H9 (cell line): ENCODE data around the gene PGM1. TPM values are rescaled to one million over a fixed set of nuclear protein-coding genes. Genes with fewer than 3 reads are reported as not detected.

Experiments
- DNase-seq: peaks from one replicate; pipeline ENCODE4 v3.0.0-alpha.2; 2017
- H2AFZ ChIP-seq: one replicate; pipeline ENCODE4 v1.6.1; 2013; ENCODE audit warnings: mild to moderate bottlenecking, low read length, control low read depth, moderate library complexity
- H2AK5ac ChIP-seq: 2 replicates; pipeline ENCODE4 v1.6.1; 2013; ENCODE audit warnings: low read length, control low read depth, mixed read lengths; ENCODE audit not compliant: insufficient read length
- H2BK120ac ChIP-seq: one replicate; pipeline ENCODE4 v1.6.1; 2013; ENCODE audit warnings: low read depth, mild to moderate bottlenecking, low read length, control low read depth, inconsistent platforms; ENCODE audit not compliant: poor library complexity, severe bottlenecking
- H2BK12ac ChIP-seq: 2 replicates; pipeline ENCODE4 v1.6.1; 2013; ENCODE audit warnings: low read length, control low read depth, mixed read lengths, low read depth; ENCODE audit not compliant: insufficient read length
- H2BK15ac ChIP-seq: 2 replicates; pipeline ENCODE4 v1.6.1; 2013; ENCODE audit warnings: low read depth, low read length, control low read depth
- H2BK20ac ChIP-seq: one replicate; pipeline ENCODE4 v1.6.1; 2013; ENCODE audit warnings: low read depth, mild to moderate bottlenecking, low read length, control low read depth, inconsistent platforms; ENCODE audit not compliant: poor library complexity, severe bottlenecking
- H2BK5ac ChIP-seq: 2 replicates; pipeline ENCODE4 v1.6.1; 2013; ENCODE audit warnings: low read length, control low read depth, mixed read lengths; ENCODE audit not compliant: insufficient read length
- H3K14ac ChIP-seq: 2 replicates; pipeline ENCODE4 v1.6.1; 2013; ENCODE audit warnings: low read length, control low read depth; ENCODE audit not compliant: insufficient read depth
- H3K18ac ChIP-seq: 2 replicates; pipeline ENCODE4 v1.6.1; 2013; ENCODE audit warnings: low read depth, mild to moderate bottlenecking, mixed read lengths, low read length, control low read depth; ENCODE audit not compliant: insufficient read length
- H3K23ac ChIP-seq: 2 replicates; pipeline ENCODE4 v1.6.1; 2013; ENCODE audit warnings: low read length, control low read depth, mixed read lengths, low read depth; ENCODE audit not compliant: insufficient read length
- H3K23me2 ChIP-seq: 2 replicates; pipeline ENCODE4 v1.6.1; 2013; ENCODE audit warnings: low read depth, mild to moderate bottlenecking, mixed read lengths, low read length, control low read depth; ENCODE audit not compliant: insufficient read length, poor library complexity, severe bottlenecking
- H3K27ac ChIP-seq: 2 replicates; pipeline ENCODE4 v1.5.1; 2013; ENCODE audit warnings: low read length, control low read depth, mixed read lengths, low read depth; ENCODE audit not compliant: insufficient read length
- H3K27me3 ChIP-seq: 2 replicates; pipeline ENCODE4 v1.6.1; 2013; ENCODE audit warnings: low read length, control low read depth, inconsistent platforms; ENCODE audit not compliant: insufficient read depth
- H3K4ac ChIP-seq: 2 replicates; pipeline ENCODE4 v1.6.1; 2013; ENCODE audit warnings: low read depth, mild to moderate bottlenecking, control low read depth, inconsistent platforms, low read length, moderate library complexity
- H3K4me1 ChIP-seq: 2 replicates; pipeline ENCODE4 v1.6.1; 2013; ENCODE audit warnings: low read length, control low read depth, inconsistent platforms; ENCODE audit not compliant: insufficient read depth
- H3K4me2 ChIP-seq: 2 replicates; pipeline ENCODE4 v1.6.1; 2013; ENCODE audit warnings: low read length, control low read depth, mixed read lengths; ENCODE audit not compliant: insufficient read length, insufficient read depth
- H3K56ac ChIP-seq: 2 replicates; pipeline ENCODE4 v1.6.1; 2013; ENCODE audit warnings: low read depth, mild to moderate bottlenecking, mixed read lengths, low read length, control low read depth; ENCODE audit not compliant: insufficient read length
- H3K79me1 ChIP-seq: 2 replicates; pipeline ENCODE4 v1.6.1; 2013; ENCODE audit warnings: low read depth, mild to moderate bottlenecking, moderate library complexity, low read length, control low read depth, inconsistent platforms; ENCODE audit not compliant: insufficient read depth, poor library complexity, severe bottlenecking
- H3K79me2 ChIP-seq: 2 replicates; pipeline ENCODE4 v1.6.1; 2013; ENCODE audit warnings: low read length, control low read depth, inconsistent platforms; ENCODE audit not compliant: insufficient read depth
- H3K9ac ChIP-seq: 2 replicates; pipeline ENCODE4 v1.6.1; 2013; ENCODE audit warnings: low read length, control low read depth, mixed read lengths; ENCODE audit not compliant: insufficient read length; ENCODE audit errors: extremely low read depth
- H3K9me3 ChIP-seq: one replicate; pipeline ENCODE4 v1.6.1; 2013; ENCODE audit warnings: low read depth, low read length, inconsistent platforms; ENCODE audit not compliant: control insufficient read depth
- H3T11ph ChIP-seq: one replicate; pipeline ENCODE4 v1.6.1; 2013; ENCODE audit warnings: mild to moderate bottlenecking, low read length, control low read depth, inconsistent platforms
- H4K20me1 ChIP-seq: one replicate; pipeline ENCODE4 v1.6.1; 2013; ENCODE audit not compliant: control insufficient read depth, insufficient read length, insufficient read depth
- H4K5ac ChIP-seq: 2 replicates; pipeline ENCODE4 v1.6.1; 2013; ENCODE audit warnings: low read depth, mild to moderate bottlenecking, mixed read lengths, low read length, control low read depth; ENCODE audit not compliant: insufficient read length
- H4K8ac ChIP-seq: replicated peaks from 2 replicates; pipeline ENCODE4 v1.6.1; 2013; ENCODE audit warnings: low read length, control low read depth, mixed read lengths, low read depth; ENCODE audit not compliant: insufficient read length
- H4K91ac ChIP-seq: 2 replicates; pipeline ENCODE4 v1.6.1; 2013; ENCODE audit warnings: low read depth, mild to moderate bottlenecking, moderate library complexity, mixed read lengths, low read length, control low read depth; ENCODE audit not compliant: insufficient read length
- H3K27ac Mint-ChIP-seq, 3 experiments: 2 replicates in 2 of 3; 3 replicates in 1 of 3; pipeline ENCODE4 v1.8.0; 2020 to 2021; ENCODE audit warnings: mixed read lengths in 3 of 3, mild to moderate bottlenecking in 1 of 3, moderate library complexity in 1 of 3
- H3K27me3 Mint-ChIP-seq: 2 replicates; pipeline ENCODE4 v1.8.0; 2021; ENCODE audit warnings: low read depth, mild to moderate bottlenecking, moderate library complexity, mixed read lengths
- H3K36me3 Mint-ChIP-seq, 3 experiments: 2 replicates in 2 of 3; 3 replicates in 1 of 3; pipeline ENCODE4 v1.8.0; 2020 to 2021; ENCODE audit warnings: low read depth in 3 of 3, mixed read lengths in 3 of 3; ENCODE audit not compliant: insufficient read depth in 1 of 3
- H3K4me1 Mint-ChIP-seq, 2 experiments: 2 replicates each; pipeline ENCODE4 v1.8.0; 2020; ENCODE audit warnings: mixed read lengths in 2 of 2
- H3K4me3 Mint-ChIP-seq, 2 experiments: 2 replicates in 1 of 2; 3 replicates in 1 of 2; pipeline ENCODE4 v1.8.0; 2020 to 2021; ENCODE audit warnings: mild to moderate bottlenecking in 2 of 2, mixed read lengths in 2 of 2, moderate library complexity in 1 of 2
- H3K9me3 Mint-ChIP-seq, 2 experiments: 2 replicates in 1 of 2; 3 replicates in 1 of 2; pipeline ENCODE4 v1.8.0; 2020; ENCODE audit warnings: mild to moderate bottlenecking in 2 of 2, mixed read lengths in 2 of 2, moderate library complexity in 1 of 2
- CTCF ChIP-seq: fragments of 200-600 bp; sonication (generic); conservative IDR thresholded peaks from 3 replicates; pipeline ENCODE4 v1.8.0; 2021; ENCODE audit warnings: antibody characterized with exemption, mild to moderate bottlenecking
- whole genome bisulfite sequencing: extraction: QIAGEN DNeasy Blood & Tissue Kit; methylation state at CpG from one replicate; pipeline ENCODE4 v1.1.7; 2013; ENCODE audit warnings: missing lambda C conversion rate, low lambda C conversion rate, mixed read lengths; ENCODE audit not compliant: insufficient read length; ENCODE audit errors: extremely low coverage; 5-methylcytosine and 5-hydroxymethylcytosine counted together
- total RNA-seq: library from RNA; stranded (reverse); gene quantifications from 2 replicates; pipeline ENCODE4 v1.2.1, GENCODE V29; 2021

The PGM1 gene
- total RNA-seq, 1 experiment from 2014 or later = 56.4 TPM

- DNase-seq = peak; percentile 76
- H3K36me3 Mint-ChIP-seq = peaks cover 5 to 15% (median 11%) of the 10 kb centered on the region in 3 experiments; a peak in 5 of 7 replicates
These were observed 69.6 kb downstream of the PGM1 start for GRCh38 chr1:63662841-63663240.

More at GRCh38 chr1:63662841-63663240, 69.6 kb downstream of the PGM1 start:
- H2BK12ac ChIP-seq = no peak overlapping the region
- Mint-ChIP-seq H3K4me1 (peaks cover 30 to 35% of the 10 kb centered on the region in 2 experiments), H3K27ac (peak overlapping the region in 2 of 3 experiments; percentile 51 to 75; a peak in 4 of 7 replicates), H3K27me3 (no peaks in the 10 kb centered on the region), H3K4me3 (no peak overlapping the region), H3K9me3 (peaks cover 0 to 5% of the 10 kb centered on the region in 2 experiments; a peak in 1 of 5 replicates)
- H3K4me2 ChIP-seq = no peak overlapping the region
- no peak overlapping the region for H3K18ac ChIP-seq
- no peak overlapping the region for H3K14ac ChIP-seq
- no peaks in the 10 kb centered on the region for H3K79me1 ChIP-seq
- H3K27ac ChIP-seq = no peak overlapping the region
- H3K4me1 ChIP-seq = peaks cover 12% of the 10 kb centered on the region; the same call in 1 of the 2 replicates
- no peak overlapping the region for H2AK5ac ChIP-seq
- H4K8ac ChIP-seq = no peak overlapping the region
- H3T11ph ChIP-seq = no peak overlapping the region
- H4K5ac ChIP-seq = no peak overlapping the region
- no peaks in the 10 kb centered on the region for H3K27me3 ChIP-seq
- H3K23ac ChIP-seq = no peak overlapping the region
- H4K91ac ChIP-seq = no peak overlapping the region
- no peak overlapping the region for H3K4ac ChIP-seq
- no peak overlapping the region for H3K56ac ChIP-seq
- H3K79me2 ChIP-seq = no peaks in the 10 kb centered on the region
- no peaks in the 10 kb centered on the region for H4K20me1 ChIP-seq
- no peak for TF ChIP-seq CTCF
- H2BK15ac ChIP-seq = no peak overlapping the region
- no peak overlapping the region for H2BK20ac ChIP-seq
- H2AFZ ChIP-seq = no peak overlapping the region
- no peaks in the 10 kb centered on the region for H3K9me3 ChIP-seq
- H2BK5ac ChIP-seq = no peak overlapping the region
- WGBS = no CpG with 5 or more reads among the region's 4 CpGs
- no peak overlapping the region for H2BK120ac ChIP-seq
- H3K9ac ChIP-seq = no peak overlapping the region
- H3K23me2 ChIP-seq = no peaks in the 10 kb centered on the region
